ENCODE data around the gene CIB1.

Gene CIB1

GRCh38 chr15:90240856-90241255, 7.1 kb upstream of the CIB1 start:
- DNase-seq = peak in 1 of 14 donors; percentile 11

- DNase-seq = no peak
Observed at GRCh38 chr15:90239371-90239770, 5.6 kb upstream of the CIB1 start.

- DNase-seq = peak in 2 of 14 donors; percentile 91 to 99
Observed at GRCh38 chr15:90234096-90234988, 601 bp upstream of the CIB1 start, which contains the start of gene GDPGP1. Gene GDPGP1 (plus strand): TSS chr15:90234209. CDS start chr15:90240909, 6,700 bp downstream.

GRCh38 chr15:90232941-90233386, 777 bp downstream of the CIB1 start:
- no peak for DNase-seq

- no peak for DNase-seq
Observed at GRCh38 chr15:90232196-90232595, 1.5 kb downstream of the CIB1 start.

- DNase-seq = peak in 2 of 14 donors; percentile 24 to 59
Observed at GRCh38 chr15:90231028-90232017, 2.4 kb downstream of the CIB1 start.

- no peak for DNase-seq
Observed at GRCh38 chr15:90230610-90231009, 3.1 kb downstream of the CIB1 start.

- peak in 8 of 14 donors; percentile 29 to 52 (median 40) for DNase-seq
Observed at GRCh38 chr15:90230071-90230494, 3.7 kb downstream of the CIB1 start.

- DNase-seq = no peak
Observed at GRCh38 chr15:90228960-90229359, 4.8 kb downstream of the CIB1 start.

- DNase-seq = no peak
Observed at GRCh38 chr15:90227816-90228772, 5.6 kb downstream of the CIB1 start.

- no peak for DNase-seq
Observed at GRCh38 chr15:90227336-90227735, 6.4 kb downstream of the CIB1 start.

GRCh38 chr15:90225504-90226234, 8.1 kb downstream of the CIB1 start:
- no peak for DNase-seq

GRCh38 chr15:90225047-90225446, 8.7 kb downstream of the CIB1 start:
- DNase-seq = no peak

GRCh38 chr15:90223441-90224165, 10.1 kb downstream of the CIB1 start:
- no peak for DNase-seq

GRCh38 chr15:90222547-90222946, 11.2 kb downstream of the CIB1 start:
- no peak for DNase-seq

GRCh38 chr15:90221246-90221900, 12.4 kb downstream of the CIB1 start:
- peak in 13 of 14 donors; percentile 8 to 77 (median 61) for DNase-seq

GRCh38 chr15:90219421-90220141, 14.2 kb downstream of the CIB1 start:
- DNase-seq = peak in 5 of 14 donors; percentile 10 to 33 (median 13)

GRCh38 chr15:90217671-90218394, 15.9 kb downstream of the CIB1 start:
- no peak for DNase-seq
